K562 (cell line): Measurements from ENCODE around the gene SLC66A3. TPM values are rescaled to one million over a fixed set of nuclear protein-coding genes. Genes with fewer than 3 reads are reported as not detected.

Experiments
- polyA plus RNA-seq, 8 experiments: library from polyadenylated mRNA; depleted of rRNA in 4 of 8; stranded (reverse) in 5 of 8; unstranded in 3 of 8; fragments of >200 nt; fragmentation: Nextera tagmentation in 2 of 8; fragmentation: Illumina TruSeq in 1 of 8; extraction: Ambion mirVana in 2 of 8; extraction: Trizol in 1 of 8; gene quantifications; 2 replicates each; pipeline versions ENCODE4 v1.2.1 to v1.2.3, GENCODE V29; 2011 to 2014; ENCODE audit warnings: inconsistent platforms in 1 of 8, missing spikeins in 1 of 8
- total RNA-seq, 7 experiments: library from RNA; depleted of rRNA in 6 of 7; stranded (reverse); fragments of >200 nt in 6 of 7; fragmentation: Illumina TruSeq in 2 of 7; extraction: Trizol in 2 of 7; gene quantifications; 2 replicates each; pipeline versions ENCODE4 v1.2.1 to v1.2.3, GENCODE V29; 2011 to 2021; ENCODE audit warnings: low replicate concordance in 1 of 7

Gene SLC66A3
- total and polyA plus RNA-seq, 9 of the 15 experiments (the other 6 are each of a cell fraction or from before 2014, with no cell fraction given), result 2.8 to 30.0 (median 9.1) TPM

Other genes starting within 250 kb of the SLC66A3 start
- not detected in 2 replicates for gene KCNF1, start 243.5 kb upstream of the SLC66A3 start, total RNA-seq (2014; rRNA removed)
- not detected in 2 replicates for gene KCNF1, start 243.5 kb upstream of the SLC66A3 start, total RNA-seq (2014; rRNA removed; fragmentation: Illumina TruSeq; extraction: Trizol)
- not detected in 2 replicates for gene KCNF1, start 243.5 kb upstream of the SLC66A3 start, total RNA-seq (2015; rRNA removed; fragmentation: Illumina TruSeq; extraction: Trizol)
- gene KCNF1, start 243.5 kb upstream of the SLC66A3 start, total RNA-seq (2021), result not detected in 2 replicates
- gene KCNF1, start 243.5 kb upstream of the SLC66A3 start, polyA plus RNA-seq (2011; rRNA removed), result not detected in 2 replicates
- gene KCNF1, start 243.5 kb upstream of the SLC66A3 start, polyA plus RNA-seq (2014; fragmentation: Illumina TruSeq; extraction: Trizol), result not detected in 2 replicates
- gene KCNF1, start 243.5 kb upstream of the SLC66A3 start, polyA plus RNA-seq (2014; fragmentation: Nextera tagmentation; extraction: Ambion mirVana), result not detected
- not detected in 2 replicates for gene KCNF1, start 243.5 kb upstream of the SLC66A3 start, polyA plus RNA-seq (2014; rRNA removed)
- gene ROCK2, start 189.2 kb downstream of the SLC66A3 start, total RNA-seq (2014; rRNA removed), result 14.3 and 15.0 TPM in 2 replicates
- 28.4 and 35.3 TPM in 2 replicates for gene ROCK2, start 189.2 kb downstream of the SLC66A3 start, total RNA-seq (2014; rRNA removed; fragmentation: Illumina TruSeq; extraction: Trizol)
- gene ROCK2, start 189.2 kb downstream of the SLC66A3 start, total RNA-seq (2015; rRNA removed; fragmentation: Illumina TruSeq; extraction: Trizol), result 28.1 and 30.6 TPM in 2 replicates
- 21.2 and 22.1 TPM in 2 replicates for gene ROCK2, start 189.2 kb downstream of the SLC66A3 start, total RNA-seq (2021)
- 6.8 and 10.6 TPM in 2 replicates for gene ROCK2, start 189.2 kb downstream of the SLC66A3 start, polyA plus RNA-seq (2011; rRNA removed)
- 13.4 and 16.5 TPM in 2 replicates for gene ROCK2, start 189.2 kb downstream of the SLC66A3 start, polyA plus RNA-seq (2014; fragmentation: Illumina TruSeq; extraction: Trizol)
- 1 to 10 TPM; 4.9 to 6.0 TPM for gene ROCK2, start 189.2 kb downstream of the SLC66A3 start, polyA plus RNA-seq (2014; fragmentation: Nextera tagmentation; extraction: Ambion mirVana)
- 10.6 and 10.7 TPM in 2 replicates for gene ROCK2, start 189.2 kb downstream of the SLC66A3 start, polyA plus RNA-seq (2014; rRNA removed)